Mesenchymal stem cell (in vitro differentiated cells and primary cell): ENCODE data around the gene PITX3.

Source experiments
- DNase-seq: peaks from one replicate; pipeline ENCODE4 v3.0.0-alpha.2; 2013
- H2AFZ ChIP-seq: one replicate; pipeline ENCODE4 v1.6.1; 2013; ENCODE audit warnings: low read depth, mild to moderate bottlenecking, control low read depth, inconsistent platforms, low read length, moderate library complexity
- H2AK5ac ChIP-seq: 2 replicates; pipeline ENCODE4 v1.6.1; 2013; ENCODE audit warnings: low read length, moderate library complexity, mild to moderate bottlenecking, inconsistent platforms; ENCODE audit not compliant: severe bottlenecking
- H2BK120ac ChIP-seq: one replicate; pipeline ENCODE4 v1.6.1; 2013; ENCODE audit warnings: low read depth, mild to moderate bottlenecking, inconsistent platforms, low read length, moderate library complexity
- H2BK12ac ChIP-seq, 2 experiments: one replicate each; pipeline ENCODE4 v1.6.1; 2013; ENCODE audit warnings: inconsistent platforms in 2 of 2, low read length in 2 of 2, mild to moderate bottlenecking in 2 of 2, moderate library complexity in 2 of 2, control low read depth in 1 of 2
- H2BK15ac ChIP-seq: one replicate; pipeline ENCODE4 v1.6.1; 2013; ENCODE audit warnings: mild to moderate bottlenecking, low read depth, inconsistent platforms; ENCODE audit not compliant: poor library complexity, severe bottlenecking
- H2BK5ac ChIP-seq: 2 replicates; pipeline ENCODE4 v1.6.1; 2013; ENCODE audit warnings: low read depth, mild to moderate bottlenecking, low read length, control low read depth, inconsistent platforms; ENCODE audit not compliant: poor library complexity, severe bottlenecking
- H3K14ac ChIP-seq, 2 experiments: one replicate each; pipeline ENCODE4 v1.6.1; 2013; ENCODE audit warnings: inconsistent platforms in 2 of 2, low read length in 2 of 2, control low read depth in 1 of 2, mild to moderate bottlenecking in 1 of 2, moderate library complexity in 1 of 2
- H3K18ac ChIP-seq, 2 experiments: one replicate each; pipeline ENCODE4 v1.6.1; 2013; ENCODE audit warnings: inconsistent platforms in 2 of 2, low read length in 2 of 2, control low read depth in 1 of 2, low read depth in 1 of 2, mild to moderate bottlenecking in 1 of 2
- H3K23ac ChIP-seq, 2 experiments: one replicate each; pipeline ENCODE4 v1.6.1; 2013; ENCODE audit warnings: inconsistent platforms in 2 of 2, low read length in 2 of 2, mild to moderate bottlenecking in 2 of 2, moderate library complexity in 2 of 2, control low read depth in 1 of 2
- H3K27ac ChIP-seq: 2 replicates; pipeline ENCODE4 v1.5.1; 2013; ENCODE audit warnings: mild to moderate bottlenecking, moderate library complexity, low read length, control low read depth, inconsistent platforms; ENCODE audit not compliant: poor library complexity, severe bottlenecking
- H3K27me3 ChIP-seq, 2 experiments: 2 replicates each; pipeline versions ENCODE4 v1.6.1 to v1.7.0; 2013; ENCODE audit warnings: low read length in 2 of 2, mild to moderate bottlenecking in 2 of 2, moderate library complexity in 2 of 2, control low read depth in 1 of 2, inconsistent platforms in 1 of 2; ENCODE audit not compliant: control insufficient read depth in 1 of 2, insufficient read depth in 1 of 2
- H3K36me3 ChIP-seq, 2 experiments: 2 replicates each; pipeline versions ENCODE4 v1.6.1 to v1.7.0; 2013; ENCODE audit warnings: low read length in 2 of 2, control low read depth in 1 of 2, inconsistent platforms in 1 of 2, low read depth in 1 of 2, mild to moderate bottlenecking in 1 of 2; ENCODE audit not compliant: insufficient read depth in 2 of 2, control insufficient read depth in 1 of 2
- H3K4ac ChIP-seq, 2 experiments: one replicate each; pipeline ENCODE4 v1.6.1; 2013; ENCODE audit warnings: inconsistent platforms in 2 of 2, low read length in 2 of 2, mild to moderate bottlenecking in 2 of 2, moderate library complexity in 2 of 2, control low read depth in 1 of 2, low read depth in 1 of 2
- H3K4me1 ChIP-seq: 2 replicates; pipeline ENCODE4 v1.6.1; 2013; ENCODE audit warnings: low read depth, low read length, control low read depth; ENCODE audit not compliant: control insufficient read depth, insufficient read depth
- H3K4me2 ChIP-seq: 2 replicates; pipeline ENCODE4 v1.6.1; 2013; ENCODE audit warnings: low read length, mild to moderate bottlenecking, inconsistent platforms; ENCODE audit not compliant: poor library complexity, severe bottlenecking
- H3K4me3 ChIP-seq, 2 experiments: 2 replicates each; pipeline versions ENCODE4 v1.5.1 to v1.7.0; 2013; ENCODE audit warnings: low read length in 2 of 2, mild to moderate bottlenecking in 2 of 2, control low read depth in 1 of 2, low read depth in 1 of 2; ENCODE audit not compliant: insufficient read depth in 1 of 2
- H3K79me1 ChIP-seq: replicated peaks from 2 replicates; pipeline ENCODE4 v1.6.1; 2013; ENCODE audit warnings: mild to moderate bottlenecking, control low read depth, low read length, inconsistent platforms; ENCODE audit not compliant: poor library complexity, severe bottlenecking
- H3K9ac ChIP-seq: 2 replicates; pipeline ENCODE4 v1.7.0; 2013; ENCODE audit warnings: mild to moderate bottlenecking, low read length, moderate library complexity
- H3K9me3 ChIP-seq: 2 replicates; pipeline ENCODE4 v1.7.0; 2013; ENCODE audit warnings: mild to moderate bottlenecking, low read length; ENCODE audit not compliant: control insufficient read depth
- H4K8ac ChIP-seq: one replicate; pipeline ENCODE4 v1.6.1; 2013; ENCODE audit warnings: inconsistent platforms, mild to moderate bottlenecking, low read length, moderate library complexity
- H4K91ac ChIP-seq: one replicate; pipeline ENCODE4 v1.6.1; 2013; ENCODE audit warnings: mild to moderate bottlenecking, low read length, inconsistent platforms
- WGBS: methylation state at CpG from one replicate; pipeline ENCODE4 v1.1.7; 2013; ENCODE audit warnings: mixed read lengths; 5-methylcytosine and 5-hydroxymethylcytosine counted together

The PITX3 gene

GRCh38 chr10:102202386-102202785 is 38.9 kb downstream of the PITX3 start:
- Histone ChIP-seq H4K91ac (no peak overlapping the region), H3K4me3 (no peak overlapping the region), H3K36me3 (no peaks in the 10 kb centered on the region), H3K23ac (no peak overlapping the region), H3K4me2 (no peak overlapping the region), H4K8ac (no peak overlapping the region), H2AFZ (no peak overlapping the region), H2BK5ac (no peak overlapping the region), H3K9ac (no peak overlapping the region), H2BK12ac (no peak overlapping the region), H2BK15ac (no peak overlapping the region), H3K27me3 (peaks cover 6 to 18% of the 10 kb centered on the region in 2 experiments), H3K18ac (no peak overlapping the region), H3K79me1 (no peaks in the 10 kb centered on the region), H2BK120ac (no peak overlapping the region), H3K4ac (no peak overlapping the region), H2AK5ac (no peak overlapping the region), H3K27ac (no peak overlapping the region), H3K9me3 (no peaks in the 10 kb centered on the region), H3K14ac (no peak overlapping the region), H3K4me1 (no peaks in the 10 kb centered on the region)
- DNase-seq: no peak
- 33% methylated on average over 1 of the region's 1 CpG for WGBS

- H3K4me3 ChIP-seq: no peak overlapping the region
- H3K4ac ChIP-seq: no peak overlapping the region
- no peaks in the 10 kb centered on the region for H3K9me3 ChIP-seq
- no peaks in the 10 kb centered on the region for H3K79me1 ChIP-seq
- WGBS: 87% methylated on average over 33 of the region's 34 CpGs
- H3K36me3 ChIP-seq: no peaks in the 10 kb centered on the region
- H2BK12ac ChIP-seq: no peak overlapping the region
- no peak overlapping the region for H3K9ac ChIP-seq
- no peak overlapping the region for H4K8ac ChIP-seq
- no peaks in the 10 kb centered on the region for H3K4me1 ChIP-seq
- peak overlapping the region in 1 of 2 experiments; percentile 41 for H3K14ac ChIP-seq
- peaks cover 6 to 23% of the 10 kb centered on the region in 2 experiments for H3K27me3 ChIP-seq
- H2BK5ac ChIP-seq: no peak overlapping the region
- H4K91ac ChIP-seq: no peak overlapping the region
- H3K18ac ChIP-seq: no peak overlapping the region
- no peak overlapping the region for H2AFZ ChIP-seq
- H2BK120ac ChIP-seq: no peak overlapping the region
- no peak overlapping the region for H3K23ac ChIP-seq
- H3K27ac ChIP-seq: no peak overlapping the region
- H3K4me2 ChIP-seq: no peak overlapping the region
- H2AK5ac ChIP-seq: no peak overlapping the region
- DNase-seq: no peak
- no peak overlapping the region for H2BK15ac ChIP-seq
Measured at GRCh38 chr10:102200751-102201640, 40.3 kb downstream of the PITX3 start.

DNA sequence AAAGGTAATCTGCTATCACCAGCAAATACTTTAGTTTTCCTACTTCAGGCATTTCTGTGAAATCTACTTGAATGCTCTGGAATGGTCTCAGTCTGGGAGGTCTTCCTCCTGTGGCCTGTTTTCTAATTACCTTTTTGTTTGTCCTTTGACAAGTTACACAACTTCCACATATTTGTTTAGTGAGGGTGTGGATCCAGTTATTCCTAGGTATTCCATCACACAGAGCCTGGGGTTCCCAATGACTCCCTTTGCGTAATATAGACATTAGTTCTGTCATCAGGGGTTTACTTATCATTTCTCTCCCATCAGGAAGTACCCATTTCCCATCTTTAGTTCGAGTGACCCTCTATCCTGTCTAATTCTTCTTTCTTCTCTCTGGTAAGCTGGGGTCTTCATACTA is 43.3 kb downstream of the PITX3 start:
- H3K36me3 ChIP-seq: no peaks in the 10 kb centered on the region
- H3K14ac ChIP-seq: no peak overlapping the region
- H2AK5ac ChIP-seq: no peak overlapping the region
- H3K9ac ChIP-seq: no peak overlapping the region
- no peak for DNase-seq
- no peak overlapping the region for H3K4ac ChIP-seq
- no peaks in the 10 kb centered on the region for H3K9me3 ChIP-seq
- H2BK120ac ChIP-seq: no peak overlapping the region
- no peak overlapping the region for H3K4me3 ChIP-seq
- H3K18ac ChIP-seq: no peak overlapping the region
- H3K23ac ChIP-seq: no peak overlapping the region
- no peak overlapping the region for H2BK15ac ChIP-seq
- WGBS: 83% methylated on average over 2 of the region's 2 CpGs
- H2BK5ac ChIP-seq: no peak overlapping the region
- H3K27ac ChIP-seq: no peak overlapping the region
- H2BK12ac ChIP-seq: no peak overlapping the region
- H3K4me1 ChIP-seq: no peaks in the 10 kb centered on the region
- no peak overlapping the region for H2AFZ ChIP-seq
- no peak overlapping the region for H3K4me2 ChIP-seq
- no peaks in the 10 kb centered on the region for H3K79me1 ChIP-seq
- no peak overlapping the region for H4K8ac ChIP-seq
- no peak overlapping the region for H4K91ac ChIP-seq
- H3K27me3 ChIP-seq: peaks cover 6 to 20% of the 10 kb centered on the region in 2 experiments

- Histone ChIP-seq H4K8ac (no peak overlapping the region), H2BK15ac (no peak overlapping the region)
Measured at GRCh38 chr10:102196893-102197292, 44.4 kb downstream of the PITX3 start.

More at GRCh38 chr10:102196893-102197292, 44.4 kb downstream of the PITX3 start:
- no peak overlapping the region for H2BK120ac ChIP-seq
- no peak overlapping the region for H3K18ac ChIP-seq
- H2AFZ ChIP-seq: no peak overlapping the region
- no peak for DNase-seq
- H3K9me3 ChIP-seq: peaks cover 10% of the 10 kb centered on the region
- no peak overlapping the region for H2BK5ac ChIP-seq
- no peak overlapping the region for H3K9ac ChIP-seq
- no peak overlapping the region for H3K14ac ChIP-seq
- no peak overlapping the region for H2BK12ac ChIP-seq
- no peak overlapping the region for H2AK5ac ChIP-seq
- H3K36me3 ChIP-seq: no peaks in the 10 kb centered on the region
- no peaks in the 10 kb centered on the region for H3K4me1 ChIP-seq
- H3K4me3 ChIP-seq: no peak overlapping the region
- no peak overlapping the region for H4K91ac ChIP-seq
- no peaks in the 10 kb centered on the region for H3K79me1 ChIP-seq
- 81% methylated on average over 2 of the region's 2 CpGs for WGBS
- H3K4ac ChIP-seq: no peak overlapping the region
- no peak overlapping the region for H3K4me2 ChIP-seq
- no peak overlapping the region for H3K23ac ChIP-seq
- peaks cover 6 to 14% of the 10 kb centered on the region in 2 experiments for H3K27me3 ChIP-seq
- H3K27ac ChIP-seq: no peak overlapping the region
